ENCODE results near the gene SPDYE8. TPM values are rescaled to one million over a fixed set of nuclear protein-coding genes. Genes with fewer than 3 reads are reported as not detected.
"Not testable (repeated sequence)": the region's sequence is repeated elsewhere in the genome, so short reads cannot be mapped to it uniquely, and the experiment has no call there.

SPDYE8 gene
- total RNA-seq, result not detected

DNA sequence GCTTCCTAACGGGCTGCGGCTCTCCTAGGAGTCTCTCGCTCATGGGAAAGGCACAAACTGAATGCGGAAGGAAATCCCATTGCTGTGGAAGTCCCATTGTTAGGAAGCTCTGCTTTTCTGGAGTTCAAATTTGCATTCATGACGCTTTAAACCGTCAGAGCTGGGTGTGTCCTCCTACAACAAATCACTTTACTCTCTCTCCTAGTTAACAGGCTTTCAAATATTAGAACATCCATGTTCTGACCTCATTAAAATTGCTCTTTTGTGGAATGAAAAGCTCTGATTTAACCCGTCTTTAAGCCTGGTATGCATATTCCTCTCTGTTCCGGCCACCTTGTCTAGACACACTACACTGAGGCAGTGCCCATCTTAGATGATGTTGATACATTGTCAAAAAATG lies at the start of gene SPDYE8:
TSS of gene SPDYE8 (minus strand) at position 101 of the 400 bp plus-strand sequence. CDS start 1,800 bp downstream, outside the sequence.
- DNase-seq (ENCODE audit: low spot score in 2 of 2); H3K27ac ChIP-seq; H3K27me3 ChIP-seq; H3K4me3 ChIP-seq; H3K4me1 ChIP-seq; H3K9me3 ChIP-seq; H3K36me3 ChIP-seq; intact Hi-C loops (cut with DNase I; ENCODE audit: low total_unique reads): not testable (repeated sequence)

- H3K4me3 ChIP-seq, H3K4me1 ChIP-seq: not testable (repeated sequence)
Observed at GRCh38 chr7:73057811-73058210, 28.2 kb upstream of the SPDYE8 start, which contains the start of gene SPDYE11. SPDYE11 (minus strand) TSS chr7:73057911; CDS start chr7:73056111, 1,800 bp downstream.

DNA sequence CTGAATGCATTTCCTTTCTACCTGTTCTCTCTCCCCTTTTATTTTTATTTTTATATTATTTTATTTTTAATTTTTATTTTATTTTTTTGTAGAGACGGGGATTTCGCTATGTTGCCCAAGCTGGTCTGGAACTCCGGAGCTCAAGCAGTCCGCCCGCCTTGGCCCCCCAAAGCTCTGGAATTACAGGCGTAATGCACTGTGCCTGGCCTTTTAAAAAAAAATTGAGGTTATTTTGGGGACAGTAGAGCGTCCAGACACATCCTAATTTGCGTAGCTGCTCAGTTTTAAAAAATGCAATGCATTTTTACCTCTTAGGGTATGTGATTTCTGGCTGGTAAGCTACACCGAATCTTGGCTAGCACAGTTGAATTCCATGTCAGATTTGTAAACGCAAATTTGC lies 23.1 kb downstream of the SPDYE8 start:
- H3K27me3 ChIP-seq; intact Hi-C loops (cut with DNase I; ENCODE audit: low total_unique reads); H3K4me1 ChIP-seq; H3K36me3 ChIP-seq; H3K9me3 ChIP-seq: not testable (repeated sequence)
- Histone ChIP-seq H3K4me3 (peak overlapping the region in 2 of 3 donors; percentile 53 to 57), H3K27ac (peak overlapping the region in 1 of 2 donors; percentile 63)
- peak in 1 of 2 donors; percentile 15 for DNase-seq (ENCODE audit: low spot score in 2 of 2)

More at GRCh38 chr7:73057811-73058210, 28.2 kb upstream of the SPDYE8 start, which contains the start of gene SPDYE11:
- DNase-seq (ENCODE audit: low spot score in 2 of 2); H3K36me3 ChIP-seq; H3K9me3 ChIP-seq; H3K27me3 ChIP-seq; H3K27ac ChIP-seq; intact Hi-C loops (cut with DNase I; ENCODE audit: low total_unique reads): not testable (repeated sequence)

- TF ChIP-seq POLR2AphosphoS5 (IDR thresholded peaks at IDR 0.05) (peak; percentile 56 to 87 (median 79)), POLR2A (IDR thresholded peaks at IDR 0.05) (peak; percentile 79)
- H3K9me3 ChIP-seq; H3K27me3 ChIP-seq; H3K4me1 ChIP-seq; H3K36me3 ChIP-seq; intact Hi-C loops (cut with DNase I; ENCODE audit: low total_unique reads): not testable (repeated sequence)
- H3K27ac ChIP-seq, result peak overlapping the region; percentile 78 to 93
- DNase-seq (ENCODE audit: low spot score in 2 of 2), result peak; percentile 69 to 81
- H3K4me3 ChIP-seq, result peak overlapping the region; percentile 53 to 73 (median 53)
Observed at GRCh38 chr7:73005693-73006447, 23.7 kb downstream of the SPDYE8 start.

- intact Hi-C loops (cut with DNase I; ENCODE audit: low total_unique reads); H3K9me3 ChIP-seq; H3K36me3 ChIP-seq; H3K27me3 ChIP-seq; H3K4me1 ChIP-seq: not testable (repeated sequence)
- peak; percentile 67 to 69 for DNase-seq (ENCODE audit: low spot score in 2 of 2)
- Histone ChIP-seq H3K27ac (peak overlapping the region; percentile 78 to 93), H3K4me3 (peak overlapping the region; percentile 53 to 73 (median 53))
Observed at GRCh38 chr7:73005356-73005692, 24.2 kb downstream of the SPDYE8 start.

DNA sequence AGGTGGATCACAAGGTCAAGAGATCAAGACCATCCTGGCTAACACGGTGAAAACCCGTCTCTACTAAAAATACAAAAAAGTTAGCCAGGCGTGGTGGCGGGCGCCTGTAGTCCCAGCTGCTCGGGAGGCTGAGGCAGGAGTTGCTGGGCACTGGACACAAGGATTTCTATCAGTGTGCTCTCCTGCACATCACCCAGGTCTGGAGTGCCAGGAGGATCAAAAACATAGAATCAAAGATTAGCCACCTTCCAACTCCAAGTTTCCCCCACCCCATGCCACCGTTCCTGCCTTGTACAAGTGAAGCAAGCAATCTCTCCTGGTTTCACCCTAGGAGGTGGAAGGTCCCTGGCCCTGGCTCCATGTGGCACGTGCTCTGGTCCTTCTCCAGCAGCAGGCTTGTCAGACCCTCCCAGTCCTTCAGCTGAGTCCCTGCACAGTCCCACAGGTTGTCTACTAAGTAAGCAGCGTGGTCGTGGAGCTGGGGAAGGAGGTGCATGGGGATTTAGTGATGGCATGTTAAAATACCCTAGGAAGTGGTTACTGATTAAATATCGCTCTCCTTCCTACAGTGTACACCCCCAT lies 31.6 kb downstream of the SPDYE8 start:
- intact Hi-C loops (cut with DNase I; ENCODE audit: low total_unique reads); H3K27me3 ChIP-seq; H3K4me1 ChIP-seq; H3K4me3 ChIP-seq; DNase-seq (ENCODE audit: low spot score in 2 of 2); H3K27ac ChIP-seq; H3K9me3 ChIP-seq; H3K36me3 ChIP-seq: not testable (repeated sequence)

DNA sequence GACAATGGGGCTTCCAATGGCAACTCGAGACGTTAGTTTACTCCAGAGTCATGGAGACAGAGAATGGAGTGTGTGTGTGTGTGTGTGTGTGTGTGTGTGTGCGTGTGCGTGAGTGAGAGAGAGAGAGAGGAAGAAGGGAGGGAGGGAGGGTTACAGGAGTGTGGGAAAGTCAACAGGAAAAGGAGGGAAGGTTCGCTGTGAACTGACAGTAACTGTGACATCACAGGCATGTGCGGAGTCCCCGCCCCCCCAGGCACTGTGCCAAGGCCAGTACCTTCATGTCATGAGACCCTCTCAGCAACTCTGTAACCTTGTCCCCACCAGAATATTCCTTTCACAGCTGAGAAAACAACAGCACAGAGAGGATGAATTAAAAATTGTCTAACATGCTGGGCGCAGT lies 32.1 kb downstream of the SPDYE8 start:
- H3K4me3 ChIP-seq; H3K36me3 ChIP-seq; H3K4me1 ChIP-seq; H3K27me3 ChIP-seq; intact Hi-C loops (cut with DNase I; ENCODE audit: low total_unique reads); H3K9me3 ChIP-seq; H3K27ac ChIP-seq; DNase-seq (ENCODE audit: low spot score in 2 of 2): not testable (repeated sequence)

DNA sequence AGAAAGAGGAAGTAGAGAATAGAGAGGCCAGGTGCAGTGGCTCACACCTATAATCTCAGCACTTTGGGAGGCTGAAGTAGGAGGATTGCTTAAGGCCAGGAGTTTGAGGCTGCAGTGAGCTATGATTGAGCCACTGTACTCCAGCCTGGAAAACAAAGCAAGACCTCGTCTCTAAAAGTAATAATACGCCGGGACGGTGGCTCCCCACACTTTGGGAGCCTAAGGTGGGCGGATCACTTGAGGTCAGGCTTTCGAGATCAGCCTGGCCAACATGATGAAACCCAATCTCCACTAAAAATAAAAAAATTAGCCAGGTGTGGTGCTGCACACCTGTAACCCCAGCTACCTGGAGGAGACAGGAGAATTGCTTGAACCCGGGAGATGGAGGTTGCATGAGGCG lies 34.1 kb downstream of the SPDYE8 start:
- H3K4me3 ChIP-seq; DNase-seq (ENCODE audit: low spot score in 2 of 2); H3K9me3 ChIP-seq; H3K36me3 ChIP-seq; intact Hi-C loops (cut with DNase I; ENCODE audit: low total_unique reads); H3K27ac ChIP-seq; H3K27me3 ChIP-seq; H3K4me1 ChIP-seq: not testable (repeated sequence)

DNA sequence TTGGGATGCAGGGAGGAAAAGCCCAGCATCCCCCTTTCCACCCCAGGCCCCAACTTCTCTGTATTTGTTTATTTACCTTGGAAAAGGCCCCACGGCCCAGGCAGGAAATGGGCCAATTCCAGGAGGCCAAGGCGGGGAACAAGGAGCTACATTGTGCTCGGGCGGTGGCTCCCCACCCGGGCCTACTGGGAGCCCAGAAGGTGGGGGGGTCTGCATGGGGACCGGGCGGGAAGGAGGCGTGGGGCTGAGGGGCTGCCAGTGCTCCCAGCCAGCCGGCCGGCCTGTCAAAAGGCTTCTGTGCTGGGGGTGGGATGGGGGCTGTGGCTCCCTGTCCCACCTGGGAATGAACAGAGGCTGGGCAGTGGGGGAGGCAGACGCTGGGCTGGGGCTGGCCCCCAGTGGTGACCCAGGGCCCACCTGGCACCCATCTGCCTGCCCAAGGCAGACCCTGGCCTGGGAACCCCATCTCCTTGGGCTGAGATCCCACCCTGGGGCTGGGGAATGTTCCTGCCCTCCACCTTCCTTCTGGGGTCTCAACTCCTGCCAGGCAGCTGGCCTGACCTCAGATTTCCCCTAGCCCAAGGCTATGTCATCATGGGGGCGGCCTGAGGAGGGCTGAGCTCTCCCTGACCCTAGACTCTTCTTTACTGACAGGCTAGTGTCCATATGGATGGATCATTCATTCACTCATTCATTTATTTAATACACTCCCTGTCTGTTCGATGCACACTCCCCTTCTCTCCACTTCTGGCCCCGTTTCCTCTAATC lies 39.2 kb downstream of the SPDYE8 start:
- H3K27me3 ChIP-seq; H3K36me3 ChIP-seq; H3K4me3 ChIP-seq; intact Hi-C loops (cut with DNase I; ENCODE audit: low total_unique reads); H3K27ac ChIP-seq; H3K4me1 ChIP-seq; H3K9me3 ChIP-seq: not testable (repeated sequence)
- peak in 1 of 2 donors; percentile 23 for DNase-seq (ENCODE audit: low spot score in 2 of 2)

GRCh38 chr7:72982084-72982483 lies 47.5 kb downstream of the SPDYE8 start:
- intact Hi-C loops (cut with DNase I; ENCODE audit: low total_unique reads); H3K27me3 ChIP-seq; DNase-seq (ENCODE audit: low spot score in 2 of 2); H3K4me3 ChIP-seq; H3K36me3 ChIP-seq; H3K9me3 ChIP-seq; H3K4me1 ChIP-seq; H3K27ac ChIP-seq: not testable (repeated sequence)

DNA sequence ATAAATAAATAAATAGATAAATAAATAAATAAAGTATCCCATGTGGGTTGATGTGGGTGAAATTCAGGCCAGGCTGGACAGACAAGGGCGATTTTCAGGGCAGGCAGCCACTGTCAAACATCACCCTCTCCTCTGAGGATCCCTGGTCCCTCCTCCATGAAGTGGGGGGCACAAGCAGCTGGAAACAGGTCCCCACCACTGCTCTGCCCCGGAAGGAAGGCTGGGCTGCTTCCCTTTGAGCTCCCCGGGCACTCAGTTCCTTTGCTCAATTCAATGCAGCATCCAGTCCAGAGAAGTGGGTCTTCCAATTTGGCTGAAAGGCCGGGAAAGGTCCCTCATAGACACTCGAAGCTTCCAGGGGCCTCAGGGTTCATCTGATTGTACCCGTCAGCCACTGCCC lies 49.2 kb downstream of the SPDYE8 start:
- DNase-seq (ENCODE audit: low spot score in 2 of 2); intact Hi-C loops (cut with DNase I; ENCODE audit: low total_unique reads); H3K36me3 ChIP-seq; H3K4me3 ChIP-seq; H3K27me3 ChIP-seq; H3K27ac ChIP-seq; H3K9me3 ChIP-seq; H3K4me1 ChIP-seq: not testable (repeated sequence)

- H3K4me1 ChIP-seq; intact Hi-C loops (cut with DNase I; ENCODE audit: low total_unique reads); H3K9me3 ChIP-seq; DNase-seq (ENCODE audit: low spot score in 2 of 2); H3K4me3 ChIP-seq; H3K27ac ChIP-seq; H3K36me3 ChIP-seq; H3K27me3 ChIP-seq: not testable (repeated sequence)
Observed at GRCh38 chr7:72976434-72976833, 53.1 kb downstream of the SPDYE8 start.

Data from breast epithelium (tissue), 4 donors.